ENCODE data around the gene LYRM7.
A peak's percentile ranks its signal among the peaks of the same experiment; 100 is the strongest.
"Not testable (repeated sequence)": the region's sequence is repeated elsewhere in the genome, so short reads cannot be mapped to it uniquely, and the experiment has no call there.

LYRM7 gene

DNA sequence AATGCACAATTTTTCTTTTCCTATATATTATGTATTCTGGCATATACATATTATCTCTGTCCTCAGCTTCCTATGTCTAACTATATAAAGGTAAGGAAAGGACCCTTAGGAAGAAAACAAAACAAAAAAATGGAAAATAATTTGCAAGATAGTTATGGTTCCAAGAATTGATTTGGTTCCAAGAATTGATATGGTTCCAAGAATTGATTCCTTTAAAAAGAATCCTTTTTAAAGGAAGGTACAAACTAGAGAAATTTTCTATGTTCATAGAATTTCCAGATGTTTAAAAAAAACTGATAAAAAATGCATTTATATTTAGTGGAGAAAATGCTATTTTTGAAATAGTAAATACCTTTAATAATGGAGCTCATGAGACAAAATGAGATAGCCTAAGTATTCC lies 12.1 kb downstream of the LYRM7 start:
- no peak for DNase-seq

DNA sequence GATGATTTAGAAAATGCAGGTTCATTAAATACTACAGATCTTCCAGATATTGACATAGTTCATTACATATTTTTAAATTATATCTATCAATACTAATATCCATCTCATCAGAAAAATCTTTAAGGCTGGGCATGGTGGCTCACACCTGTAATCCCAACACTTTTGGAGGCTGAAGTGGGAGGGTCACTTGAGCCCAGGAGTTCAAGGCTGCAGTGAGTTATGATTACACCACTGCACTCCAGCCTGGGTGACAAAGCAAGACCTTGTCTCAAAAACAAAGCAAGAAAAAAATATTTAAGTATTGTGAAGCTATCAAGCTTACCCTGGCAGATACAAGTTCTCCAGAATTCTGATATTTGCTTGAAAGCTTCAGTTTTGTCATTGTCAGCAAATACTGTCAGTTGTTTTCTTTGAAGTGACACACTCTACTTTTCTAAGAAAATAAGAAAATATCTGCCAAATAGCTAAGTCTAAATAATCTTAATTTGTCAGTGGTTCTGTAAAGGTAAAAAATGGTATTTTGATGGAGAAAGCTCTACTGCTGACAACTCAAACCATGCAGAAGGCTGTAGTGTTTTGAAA lies 14.9 kb downstream of the LYRM7 start:
- no peak for DNase-seq

DNA sequence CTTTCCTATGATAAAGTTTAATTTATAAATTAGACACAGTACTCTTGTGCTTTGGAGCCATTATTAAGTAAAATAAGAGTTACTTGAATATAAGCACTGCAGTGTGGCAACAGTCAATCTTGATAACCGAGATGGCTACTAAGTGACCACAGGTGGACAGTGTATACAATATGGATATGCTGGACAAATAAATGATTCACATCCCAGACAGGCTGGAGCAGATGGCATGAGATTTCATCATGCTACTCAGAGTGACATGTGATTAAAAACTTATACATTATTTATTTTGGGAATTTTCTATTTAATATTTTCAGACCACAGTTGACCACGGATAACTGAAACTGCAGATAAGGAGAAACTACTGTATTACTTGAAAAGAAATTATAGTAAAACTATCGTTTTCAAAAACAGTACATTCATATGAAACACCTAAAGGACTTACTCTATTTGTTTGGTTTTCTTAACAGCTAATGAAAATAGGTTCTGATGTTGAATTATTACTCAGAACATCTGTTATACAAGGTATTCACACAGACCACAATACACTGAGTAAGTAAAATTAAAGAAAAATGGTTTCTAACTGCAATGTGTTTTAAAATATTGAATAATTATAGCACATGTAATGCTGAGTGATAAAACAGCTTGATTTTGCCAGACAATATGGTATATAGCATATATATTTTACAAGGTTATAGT lies 16.0 kb downstream of the LYRM7 start:
- no peak for DNase-seq

- no peak for DNase-seq
Measured at GRCh38 chr5:131193106-131193505, 22.4 kb downstream of the LYRM7 start.

- not testable (repeated sequence) for DNase-seq
Measured at GRCh38 chr5:131193897-131194296, 23.2 kb downstream of the LYRM7 start.

GRCh38 chr5:131194725-131195124 lies 24.0 kb downstream of the LYRM7 start:
- no peak for DNase-seq

GRCh38 chr5:131195696-131196095 lies 25.0 kb downstream of the LYRM7 start:
- DNase-seq = no peak

GRCh38 chr5:131196331-131196730 lies 25.6 kb downstream of the LYRM7 start:
- DNase-seq = no peak

- DNase-seq = no peak
Measured at GRCh38 chr5:131198625-131199024, 27.9 kb downstream of the LYRM7 start.

DNA sequence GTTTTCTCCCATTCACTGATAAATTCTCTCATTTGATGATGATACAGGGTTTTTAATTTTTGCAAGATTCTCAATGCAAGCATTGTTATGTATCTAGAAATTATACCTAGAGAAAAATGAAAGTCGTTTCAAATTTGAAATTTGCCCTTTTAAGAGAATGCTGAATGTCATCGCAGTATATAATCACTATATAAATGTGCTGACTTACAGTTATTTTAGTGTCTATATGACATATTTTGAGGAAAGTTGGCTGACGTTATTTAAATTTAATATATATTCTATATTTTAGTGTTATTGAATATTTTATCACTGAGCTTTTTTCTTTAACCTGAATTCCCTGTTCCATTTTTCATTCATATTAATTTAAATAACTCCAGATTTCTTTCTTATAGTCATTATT lies 29.8 kb downstream of the LYRM7 start:
- no peak for DNase-seq

DNA sequence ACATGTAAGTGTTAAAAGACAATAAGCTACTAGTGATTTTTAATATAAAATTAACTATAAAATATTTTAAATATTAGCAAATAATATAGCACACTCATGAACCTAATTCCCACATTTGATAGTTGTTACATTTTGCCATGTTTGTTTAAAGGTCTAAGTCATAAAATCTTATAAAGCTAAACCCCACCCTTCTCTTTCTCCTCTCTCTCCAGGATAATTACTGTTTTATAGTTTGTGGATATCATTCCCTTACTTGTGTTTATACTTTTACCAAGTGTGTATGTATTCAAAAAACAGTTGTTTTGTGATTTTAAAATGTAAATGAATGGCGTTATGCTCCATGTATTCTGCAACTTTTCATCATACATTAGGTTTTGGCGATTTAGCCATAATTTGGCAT lies 34.2 kb downstream of the LYRM7 start:
- no peak for DNase-seq

GRCh38 chr5:131206061-131206460 lies 35.3 kb downstream of the LYRM7 start:
- DNase-seq = no peak

DNA sequence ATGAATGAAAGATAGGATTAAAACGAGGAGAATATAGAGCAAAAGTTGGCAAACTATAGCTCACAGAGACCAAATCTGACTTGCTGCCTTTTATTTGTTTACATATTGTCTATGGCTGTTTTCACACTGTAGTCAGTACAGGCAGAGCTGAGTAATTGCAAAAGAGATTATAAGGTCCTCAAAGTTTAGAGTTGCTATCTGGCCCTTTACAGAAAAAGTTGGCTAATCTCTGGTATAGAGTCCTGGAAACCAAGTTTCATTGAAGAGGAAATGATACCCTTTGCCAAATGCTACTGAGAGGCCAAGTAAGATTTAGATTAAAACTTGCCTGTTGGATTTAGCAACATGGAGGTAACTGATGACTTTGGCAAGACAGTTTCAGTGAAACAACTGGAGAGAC lies 36.0 kb downstream of the LYRM7 start:
- no peak for DNase-seq

DNA sequence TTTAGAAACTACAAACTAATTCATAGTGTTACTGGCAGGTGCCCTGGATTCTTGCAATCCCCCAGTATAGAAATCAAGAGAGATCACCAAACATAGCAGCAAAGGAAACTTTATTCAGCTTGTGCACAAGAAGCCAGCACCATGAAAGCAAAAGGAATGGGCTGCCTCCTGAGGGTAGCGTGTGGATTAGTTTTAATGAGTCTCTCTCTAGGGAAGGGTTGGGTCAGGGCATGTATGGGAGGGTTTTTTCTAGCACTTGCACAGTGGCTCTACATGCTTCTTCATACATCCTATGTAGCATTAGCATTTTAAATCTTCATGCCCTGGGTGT lies 38.4 kb downstream of the LYRM7 start:
- DNase-seq = no peak

DNA sequence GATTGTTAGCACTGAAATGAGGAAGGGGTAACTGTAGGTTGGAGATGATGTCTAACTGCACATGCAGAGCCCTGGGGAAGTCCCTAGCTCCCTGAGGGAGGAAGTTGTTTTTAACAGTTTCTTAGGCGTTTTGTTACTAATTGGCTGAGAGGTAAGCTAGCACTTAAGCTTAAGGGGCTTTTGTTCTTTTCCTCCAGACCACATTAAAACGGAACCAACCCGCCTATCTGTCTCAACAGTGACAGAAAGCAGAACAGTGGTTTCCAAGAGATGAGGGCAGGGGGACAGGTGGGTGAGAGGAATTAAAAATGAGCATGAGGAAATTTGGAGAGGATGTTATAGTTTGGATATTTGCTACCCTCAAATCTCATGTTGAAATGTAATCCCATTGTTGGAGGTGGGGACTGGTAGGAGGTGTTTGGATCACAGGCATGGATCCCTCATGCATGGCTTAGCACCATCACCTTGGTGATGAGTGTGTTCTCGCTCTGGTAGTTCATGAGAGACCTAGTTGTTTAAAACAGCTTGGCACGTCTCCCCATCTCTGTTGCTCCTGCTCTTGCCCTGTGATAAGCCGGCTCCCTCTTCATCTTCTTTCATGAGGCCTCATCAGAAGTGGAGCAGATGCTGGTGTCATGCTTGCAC lies 38.9 kb downstream of the LYRM7 start:
- DNase-seq = peak; percentile 85

- DNase-seq = no peak
Measured at GRCh38 chr5:131210151-131210510, 39.4 kb downstream of the LYRM7 start.

DNA sequence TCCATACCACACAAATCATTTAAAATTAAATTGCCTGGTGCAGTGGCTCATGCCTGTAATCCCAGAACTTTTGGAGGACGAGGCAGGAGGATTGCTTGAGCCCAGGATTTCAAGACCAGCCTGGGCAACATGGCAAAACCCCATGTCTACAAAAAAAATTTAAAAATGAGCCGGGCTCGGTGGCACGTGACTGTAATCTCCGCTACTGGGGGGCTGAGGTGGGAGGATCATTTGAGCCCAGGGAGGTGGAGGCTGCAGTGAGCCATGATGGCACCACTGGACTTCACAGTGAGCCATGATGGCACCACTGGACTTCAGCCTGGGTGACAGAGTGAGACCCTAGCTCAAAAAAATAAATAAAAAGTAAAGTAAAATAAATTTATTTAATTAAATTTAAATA lies 40.9 kb downstream of the LYRM7 start:
- no peak for DNase-seq

DNA sequence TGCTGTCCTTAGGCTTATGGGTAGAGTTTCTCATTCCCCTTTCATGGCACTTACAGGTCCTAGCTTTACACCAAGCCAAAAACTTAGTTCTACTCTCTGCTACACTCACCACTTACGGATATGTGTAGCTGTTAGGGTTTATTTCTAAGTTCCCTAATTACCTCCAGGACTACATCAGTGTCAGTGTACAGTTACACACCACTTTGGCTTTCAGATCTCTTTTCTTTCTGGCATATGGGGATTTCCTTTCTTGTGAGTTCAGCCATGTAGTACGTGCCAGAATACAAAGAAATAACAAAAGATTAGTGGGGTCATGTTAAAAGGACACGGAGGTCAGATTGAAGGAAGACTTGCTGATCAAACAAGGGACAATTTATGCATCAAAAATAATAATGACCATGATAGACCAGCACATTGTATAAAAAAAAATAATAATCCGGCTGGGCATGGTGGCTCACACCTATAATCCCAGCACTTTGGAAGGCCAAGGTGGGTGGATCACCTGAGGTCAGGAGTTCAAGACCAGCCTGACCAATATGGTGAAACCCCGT lies 41.8 kb downstream of the LYRM7 start:
- no peak for DNase-seq

DNA sequence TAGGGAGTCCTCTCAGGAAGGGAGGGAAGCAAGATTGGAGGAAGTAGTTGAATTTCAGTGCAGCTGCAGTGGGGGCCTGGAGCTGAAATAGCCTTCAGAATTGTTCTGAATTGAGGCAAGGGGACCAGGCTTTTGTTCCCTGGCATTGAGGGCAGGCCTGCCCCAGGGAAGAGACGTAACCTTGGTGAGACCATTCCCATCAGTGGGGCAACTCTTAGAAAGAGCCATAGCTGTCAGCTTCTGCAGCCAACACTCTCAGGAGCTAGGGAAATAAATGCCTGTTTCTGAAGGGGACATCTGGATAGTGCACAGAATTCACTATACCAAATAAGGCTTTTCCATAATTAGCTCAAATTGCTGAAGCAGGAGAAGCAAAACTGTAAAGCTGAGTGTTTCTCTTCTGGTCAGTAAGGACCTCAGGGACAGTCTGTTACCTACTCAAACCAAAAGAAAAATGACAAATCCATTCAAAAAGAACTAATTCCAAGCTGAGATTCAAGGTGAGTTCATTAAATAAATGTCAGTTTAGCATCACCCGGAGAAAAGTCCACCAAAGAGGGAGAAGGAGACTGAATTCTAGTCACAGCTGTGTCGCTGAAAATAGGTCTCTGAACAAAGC lies 44.0 kb downstream of the LYRM7 start:
- DNase-seq = peak; percentile 7

- DNase-seq = no peak
Measured at GRCh38 chr5:131217791-131218190, 47.0 kb downstream of the LYRM7 start.

DNA sequence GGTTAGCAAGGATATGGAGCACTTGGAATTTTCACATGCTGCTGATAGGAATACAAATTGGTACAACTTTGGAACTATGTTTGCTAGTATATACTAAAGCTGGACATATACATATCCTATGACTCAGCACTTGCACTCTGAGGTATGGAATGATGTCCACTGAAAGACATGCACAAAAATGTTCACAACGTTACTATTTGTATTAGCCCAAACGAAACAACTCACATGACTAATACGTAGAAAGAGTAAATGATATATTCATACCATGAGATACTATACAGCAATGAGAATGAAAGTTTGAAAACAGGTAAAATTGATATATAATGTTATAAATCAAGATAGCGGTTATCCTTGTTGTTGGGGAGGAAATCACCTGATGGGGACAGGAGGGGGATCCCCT lies 47.6 kb downstream of the LYRM7 start:
- no peak for DNase-seq

- DNase-seq = no peak
Measured at GRCh38 chr5:131220566-131220965, 49.8 kb downstream of the LYRM7 start.

GRCh38 chr5:131221008-131221703 lies 50.4 kb downstream of the LYRM7 start:
- DNase-seq = no peak

Measured in NCI-H1694 (cell line).